Inflammatory macrophage (primary cell): ENCODE results near the gene GPR137B.
"Not testable (repeated sequence)": the region's sequence is repeated elsewhere in the genome, so short reads cannot be mapped to it uniquely, and the experiment has no call there.

ENCODE experiments used
- DNase-seq, 2 donors: peaks; one replicate each; pipeline ENCODE4 v3.0.0-alpha.2; 2020 to 2022

The GPR137B gene

DNA sequence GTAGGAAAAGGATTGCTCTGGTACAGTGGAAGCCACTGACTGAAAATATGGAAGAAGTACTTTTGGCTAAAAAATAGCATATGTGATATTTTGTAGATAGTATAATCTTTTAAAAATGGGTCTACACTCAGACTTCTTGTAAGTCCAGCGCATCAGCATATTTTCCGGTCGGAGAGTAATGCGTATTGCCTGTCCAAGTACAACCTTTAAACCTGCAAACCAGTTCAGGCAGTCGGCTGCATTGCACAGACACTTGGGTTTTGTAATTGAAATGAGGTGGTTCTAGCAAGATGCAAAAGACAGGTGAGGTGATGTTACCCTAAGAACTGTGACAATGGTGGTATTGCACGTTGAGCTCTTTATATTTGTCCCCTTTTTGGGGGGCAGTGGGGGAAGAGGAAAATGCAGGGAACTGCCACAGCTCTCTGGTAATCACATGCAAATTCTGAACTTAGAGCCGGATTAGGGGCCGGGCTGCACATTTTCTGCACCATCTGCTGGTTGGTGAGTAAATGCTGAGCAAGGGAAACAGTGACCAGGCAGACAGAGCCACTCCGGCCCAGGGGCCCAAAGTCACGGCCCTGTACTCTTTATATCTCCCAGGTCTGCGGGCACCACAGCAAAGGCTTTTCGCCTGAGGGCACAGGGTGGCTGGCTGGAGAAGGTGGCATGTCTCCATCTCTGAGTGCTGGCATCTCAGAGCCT, 2.3 kb downstream of the GPR137B start:
- DNase-seq = no peak

DNA sequence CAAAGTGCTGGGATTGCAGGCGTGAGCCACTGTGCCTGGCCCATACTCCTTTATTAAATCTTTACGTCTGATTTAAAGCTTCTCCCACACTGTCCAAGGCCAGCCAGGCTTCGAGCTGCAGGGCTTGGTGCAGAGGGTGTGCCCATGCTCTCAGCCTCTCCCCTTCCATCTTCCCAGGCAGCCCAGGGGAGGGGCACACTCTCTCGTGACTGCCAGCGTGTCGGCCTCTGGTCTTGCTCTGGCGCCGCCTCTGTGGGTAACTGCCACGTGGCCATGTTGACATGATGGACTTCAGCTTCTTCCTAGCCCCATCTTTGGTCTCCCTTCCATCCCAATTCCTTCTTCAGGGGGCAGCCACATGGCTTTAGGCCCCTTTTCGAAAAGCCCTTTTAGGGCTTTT, 4.7 kb downstream of the GPR137B start:
- DNase-seq = no peak

DNA sequence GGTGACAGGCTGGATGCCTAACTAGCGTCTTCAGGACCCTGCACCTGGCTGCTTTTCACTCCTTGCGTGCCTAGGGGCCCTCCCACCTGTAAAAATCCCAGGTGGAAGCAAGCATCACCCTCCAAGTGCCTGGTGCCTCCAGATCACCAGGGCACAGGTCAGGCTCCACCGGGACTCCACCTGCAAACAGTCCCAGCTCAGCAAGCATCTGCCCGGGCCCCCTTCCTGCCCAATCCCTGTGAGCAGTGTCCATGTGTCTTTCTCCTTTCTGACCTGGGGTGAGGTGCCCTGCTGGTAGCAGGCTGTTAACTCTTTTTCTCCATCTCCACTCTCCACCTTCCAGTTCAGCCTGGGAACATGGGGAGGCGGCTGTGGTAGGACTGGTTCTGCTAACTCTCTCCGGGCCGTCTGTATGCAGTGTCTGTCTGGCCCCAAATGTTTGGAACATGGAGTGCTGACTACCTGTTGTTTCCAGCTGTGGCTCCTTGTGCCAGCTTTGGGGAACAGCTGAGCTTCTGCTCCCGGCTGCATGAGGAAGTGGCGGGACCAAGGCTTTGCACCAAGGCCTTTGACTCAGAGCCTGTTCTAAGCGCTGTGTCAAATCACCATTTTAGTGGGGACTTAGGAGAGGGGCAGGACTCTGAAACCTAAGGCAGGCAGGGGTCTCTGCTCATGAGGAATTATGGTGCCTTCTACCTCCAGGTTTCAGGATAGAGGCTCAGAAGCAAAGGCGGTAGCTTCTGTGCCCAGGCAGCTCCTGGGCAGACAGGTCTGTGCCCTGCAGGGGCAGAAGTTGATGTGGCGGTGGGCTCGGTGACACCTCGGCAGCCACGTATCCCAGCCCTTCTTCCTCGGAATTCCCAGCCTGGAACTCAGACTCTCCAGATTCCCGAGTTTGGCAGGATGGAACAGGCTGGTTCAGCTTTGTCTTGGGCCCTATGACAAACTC, 5.5 kb downstream of the GPR137B start:
- DNase-seq = peak; percentile 15 to 54

DNA sequence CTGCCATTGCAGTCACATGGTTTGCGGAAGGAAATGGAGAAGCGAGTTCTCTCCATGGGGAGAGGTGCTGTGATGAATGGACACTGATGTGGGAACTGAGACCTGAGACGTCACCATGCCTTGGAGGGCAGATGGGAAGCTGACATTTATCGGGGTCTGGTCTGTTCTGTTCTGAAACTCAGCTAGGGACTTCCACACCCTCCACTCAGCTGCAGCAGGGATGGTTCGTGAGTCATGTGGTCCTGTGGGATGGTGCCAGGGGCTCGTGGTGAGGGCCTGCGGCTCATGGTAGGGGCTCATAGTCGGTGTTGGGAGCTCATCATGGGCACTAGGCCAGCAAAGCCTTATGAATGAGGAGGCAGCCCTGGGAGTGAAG, 6.1 kb downstream of the GPR137B start:
- DNase-seq = no peak

DNA sequence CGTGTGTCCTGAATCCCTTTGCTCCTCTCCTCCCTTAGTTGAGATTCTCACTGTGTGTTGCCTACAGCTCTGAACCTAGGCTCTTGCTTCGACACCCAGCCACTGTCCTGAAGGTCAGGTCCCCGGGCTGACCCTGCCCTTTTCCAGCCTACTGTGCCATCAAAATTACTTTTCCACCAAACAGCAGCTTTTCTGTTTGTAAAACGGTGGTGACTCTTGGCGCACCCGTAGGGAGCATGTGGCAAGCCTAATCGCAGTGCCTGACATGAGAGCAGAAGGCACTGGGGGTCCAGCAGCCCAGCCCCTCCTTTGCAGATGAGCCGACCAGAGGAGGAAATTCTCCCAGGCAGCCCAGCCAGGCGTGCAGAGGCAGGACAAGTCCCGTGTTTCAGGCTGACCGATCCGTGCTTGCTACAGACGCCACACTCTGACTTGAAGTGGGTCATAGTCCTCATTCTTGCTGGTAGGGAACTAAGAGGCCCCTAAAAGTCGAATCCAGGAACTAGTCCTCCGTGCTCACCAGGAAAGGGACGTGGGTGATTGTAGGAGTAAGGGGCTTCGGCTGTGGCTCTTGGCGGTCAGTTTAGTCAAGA, 6.8 kb downstream of the GPR137B start:
- DNase-seq = no peak

DNA sequence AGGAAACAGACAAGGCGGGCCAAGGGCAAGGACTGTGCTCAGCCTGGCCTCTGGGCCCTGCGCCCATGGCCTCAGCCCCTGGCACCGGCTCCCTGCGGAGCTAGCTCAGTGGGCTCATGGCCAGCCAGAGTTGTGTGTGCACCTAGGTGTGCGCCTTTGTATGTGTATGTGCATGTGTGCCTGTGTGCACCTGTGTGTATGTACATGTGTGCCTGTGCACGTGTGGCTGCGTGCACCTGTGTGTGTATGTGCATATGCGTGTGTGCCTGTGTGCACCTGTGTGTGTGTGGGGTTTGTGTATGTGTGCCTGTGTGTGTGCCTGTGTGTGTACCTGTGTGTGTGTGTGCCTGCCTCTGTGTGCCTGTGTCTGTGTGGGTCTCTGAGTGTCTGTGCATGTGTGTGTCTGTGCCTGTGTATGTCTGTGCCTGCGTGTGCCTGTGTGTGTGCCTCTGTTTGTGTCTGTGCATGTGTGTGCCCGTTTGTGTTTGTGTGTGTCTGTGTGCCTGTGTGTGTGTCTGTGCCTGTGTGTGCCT, 7.4 kb downstream of the GPR137B start:
- DNase-seq = no peak

DNA sequence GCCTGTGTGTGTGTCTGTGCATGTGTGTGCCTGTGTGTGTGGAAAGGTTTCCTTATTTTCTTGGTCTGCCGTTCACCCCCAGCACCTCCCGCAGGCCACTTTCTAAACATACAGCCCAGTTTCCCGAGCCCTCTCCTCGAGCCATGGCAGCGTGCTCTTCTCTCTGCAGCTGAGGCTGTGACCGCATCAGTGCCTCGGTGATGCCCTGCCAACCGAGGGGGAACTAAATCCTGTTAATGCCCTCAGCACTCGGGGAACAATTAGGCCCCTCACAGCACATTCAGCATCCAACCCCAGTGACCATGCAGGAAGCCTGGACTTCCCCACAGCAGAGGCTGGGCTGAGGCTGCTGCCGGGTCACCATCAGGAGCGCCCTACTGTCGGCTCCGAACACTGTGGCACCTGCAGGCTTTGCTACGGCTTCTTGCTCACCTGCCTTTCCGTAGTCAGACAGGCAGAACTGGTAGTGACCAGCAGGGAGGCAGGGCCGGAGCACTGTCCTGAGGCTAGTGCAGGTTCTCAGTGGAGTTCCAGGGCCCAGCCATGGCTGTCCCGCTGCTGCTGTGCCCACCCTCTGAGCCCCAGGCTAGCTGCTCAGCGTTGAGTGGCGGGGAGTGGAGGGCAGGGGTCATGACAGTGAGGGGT, 8.1 kb downstream of the GPR137B start:
- no peak for DNase-seq

DNA sequence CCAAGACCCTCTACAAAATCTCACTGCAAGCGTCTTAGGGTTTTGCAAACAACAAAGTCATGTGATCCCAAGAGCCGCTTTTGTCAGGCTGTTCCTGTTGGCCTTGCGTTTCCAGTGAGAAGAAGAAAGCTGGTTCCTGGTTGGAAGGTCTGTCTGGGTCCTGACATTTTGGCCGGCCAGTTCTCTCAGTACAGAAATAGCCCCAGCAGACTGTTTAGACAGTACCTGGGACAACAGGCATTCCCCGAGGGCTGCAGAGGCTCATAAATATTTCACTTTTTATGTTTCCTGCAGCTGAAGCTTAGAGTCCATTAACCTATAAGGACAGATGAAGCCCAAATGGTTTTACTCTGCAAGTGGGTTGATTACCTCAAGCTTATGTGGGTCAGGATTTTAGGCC, 8.6 kb downstream of the GPR137B start:
- no peak for DNase-seq

DNA sequence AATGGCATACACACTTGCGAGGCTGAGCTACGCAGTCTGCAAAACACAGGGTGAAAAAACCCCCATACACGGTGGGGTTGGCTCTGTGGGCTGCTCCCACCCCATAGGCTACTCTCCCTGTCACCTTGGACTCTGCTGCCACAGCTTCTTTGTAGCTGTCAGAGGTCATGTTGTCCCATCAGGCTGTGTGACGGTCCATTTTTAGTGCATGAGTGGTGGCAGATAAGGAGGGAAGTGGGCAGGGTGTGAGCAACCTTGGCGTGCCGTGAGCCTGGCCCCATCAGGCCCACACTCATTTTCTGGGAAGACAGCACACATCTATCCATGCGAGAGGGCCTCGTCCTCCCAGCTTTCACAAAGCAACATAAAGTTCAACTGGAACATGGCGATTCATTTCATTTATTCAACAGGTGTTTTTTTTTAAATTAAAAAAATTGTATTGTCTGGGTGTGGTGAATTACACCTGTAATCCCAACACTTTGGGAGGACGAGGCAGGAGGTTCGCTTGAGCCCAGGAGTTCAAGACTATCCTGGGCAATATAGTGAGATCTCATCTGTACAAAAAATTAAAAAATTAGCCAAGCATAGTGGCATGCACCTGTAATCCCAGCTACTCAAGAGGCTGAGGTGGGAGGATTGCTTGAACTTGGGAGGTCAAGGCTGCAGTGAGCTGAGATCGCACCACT, 9.5 kb downstream of the GPR137B start:
- DNase-seq = no peak

DNA sequence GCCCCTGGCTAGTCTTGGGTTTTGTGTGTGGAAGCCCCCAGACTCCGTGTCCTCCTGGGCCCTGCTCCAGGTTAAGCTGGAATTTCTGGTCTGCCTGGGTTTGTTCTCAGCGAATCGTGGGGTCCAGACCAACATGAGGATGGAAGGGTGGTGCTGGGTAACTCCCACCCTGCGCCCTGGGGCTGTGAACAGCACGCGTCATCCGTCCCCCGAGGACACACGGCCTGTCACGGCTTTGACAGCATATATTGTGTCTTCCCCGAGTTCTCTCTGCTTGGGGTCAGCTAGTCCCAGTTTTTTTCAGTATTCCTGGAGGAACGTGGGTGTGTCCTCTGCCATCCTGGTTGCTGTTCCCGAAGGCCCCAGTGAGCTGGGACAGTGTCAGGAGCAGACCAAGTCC, 11.8 kb downstream of the GPR137B start:
- no peak for DNase-seq

DNA sequence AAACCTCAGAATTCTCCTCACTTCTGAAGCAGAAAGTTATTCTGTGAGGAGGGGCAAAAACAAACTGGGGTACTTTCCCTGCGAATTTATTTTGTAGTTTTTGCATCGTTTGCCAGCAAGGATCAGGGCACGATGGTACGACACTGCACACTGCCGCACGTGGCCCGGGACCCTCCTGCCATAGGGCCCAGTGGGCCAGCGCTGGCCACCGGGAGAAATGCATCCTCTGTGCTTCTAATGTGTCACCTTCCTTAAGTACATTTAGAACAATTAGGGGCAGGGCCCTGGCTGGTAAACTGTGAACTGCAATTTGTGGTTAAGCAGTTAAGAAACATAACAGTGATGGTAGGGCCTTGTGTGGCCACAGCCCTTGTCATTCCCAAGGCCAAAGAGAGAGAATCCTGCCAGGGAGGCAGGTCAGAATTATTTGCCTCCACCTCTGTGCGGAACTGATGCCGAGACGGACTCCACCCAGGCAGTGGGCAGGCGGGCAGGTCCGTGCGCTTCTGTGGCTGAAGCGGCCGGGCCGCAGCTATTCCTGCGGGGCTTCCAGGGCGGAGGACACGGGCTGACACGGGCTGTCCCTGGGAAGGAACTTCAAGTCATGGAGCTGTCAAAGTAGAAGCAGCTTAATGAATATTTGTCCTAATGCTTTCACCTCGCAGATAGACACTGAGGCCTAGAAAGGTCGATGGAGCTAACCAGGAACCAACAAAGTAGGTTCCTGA, 12.5 kb downstream of the GPR137B start:
- no peak for DNase-seq

DNA sequence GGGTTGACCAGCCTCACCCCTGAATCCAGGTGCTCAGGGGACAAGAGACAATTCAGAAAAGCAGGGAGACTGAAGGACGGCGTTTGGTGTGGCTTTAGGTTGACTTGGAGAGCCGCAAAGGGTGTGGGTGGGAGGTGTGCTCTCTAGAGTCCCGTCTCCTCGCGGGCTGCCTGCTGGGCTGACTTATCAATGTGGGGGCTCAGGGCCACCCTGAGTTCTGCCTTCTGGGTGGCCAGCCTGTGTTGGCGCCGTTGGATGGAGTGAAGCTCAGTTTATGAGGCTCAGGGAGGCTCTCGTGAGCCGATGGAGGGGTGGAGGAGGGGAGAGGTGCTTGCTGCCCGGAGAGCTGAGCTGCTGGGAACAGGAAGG, 13.0 kb downstream of the GPR137B start:
- DNase-seq = no peak

DNA sequence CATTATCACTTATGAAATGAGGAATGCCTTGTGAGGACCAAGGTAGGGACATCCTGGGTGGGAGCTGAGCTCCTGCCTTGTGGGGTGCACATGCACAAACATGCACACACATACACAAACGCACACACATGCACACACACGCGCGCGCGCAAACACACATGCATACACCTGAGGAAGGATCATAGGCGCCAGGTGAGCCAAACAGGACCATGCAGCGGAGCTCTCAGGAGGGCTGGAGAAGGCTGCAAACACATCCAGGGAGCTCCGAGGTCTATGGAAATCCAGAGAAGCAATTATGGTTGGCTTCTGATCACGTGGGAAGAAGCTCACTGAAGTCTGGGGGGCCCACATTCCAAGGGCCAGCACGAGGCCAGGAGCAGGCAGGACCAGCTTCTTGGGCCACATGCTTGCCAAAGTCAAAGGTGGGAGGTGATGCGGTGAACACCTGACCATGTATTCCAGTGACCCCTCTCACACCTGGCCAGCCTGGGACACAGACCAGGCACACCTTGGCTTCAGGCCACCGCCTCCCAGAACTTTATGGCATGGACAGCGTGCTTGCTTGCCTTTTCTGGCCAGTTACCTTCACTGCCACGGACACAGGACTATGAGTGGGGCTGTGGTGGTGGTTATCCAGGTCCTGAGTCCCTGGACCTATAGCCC, 13.6 kb downstream of the GPR137B start:
- DNase-seq = no peak

DNA sequence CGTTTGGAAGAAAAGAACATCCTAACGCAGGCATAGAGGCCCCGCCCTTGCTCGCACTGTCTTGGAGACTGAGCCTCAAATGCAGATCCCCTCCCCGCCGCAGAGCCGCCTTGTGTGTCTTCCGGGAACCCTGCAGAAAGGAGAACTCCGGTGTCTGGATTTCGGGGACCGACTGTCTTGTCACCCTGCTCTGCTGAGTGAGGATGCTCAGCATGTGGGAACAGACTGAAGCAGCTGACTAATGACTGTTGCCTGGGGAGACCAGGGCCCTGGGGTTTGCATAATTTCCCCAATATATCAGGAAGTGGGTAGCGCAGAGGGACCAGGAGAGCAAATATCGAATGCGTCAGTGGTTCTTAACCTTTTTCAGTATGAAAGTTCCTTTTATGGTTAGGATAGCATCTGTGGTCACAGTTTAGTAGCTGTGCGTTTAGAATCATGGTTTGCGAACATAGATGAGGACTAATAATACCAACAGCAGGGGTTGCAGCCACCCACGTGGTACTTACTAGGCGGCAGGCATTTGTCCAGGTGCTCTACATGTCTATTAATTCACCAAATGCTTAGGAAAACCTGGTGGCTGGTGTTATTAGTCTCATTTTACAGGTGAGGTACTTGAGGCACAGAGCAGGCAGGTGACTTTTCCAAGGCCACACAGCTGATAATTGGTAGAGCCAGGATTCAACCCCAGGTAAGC, 14.3 kb downstream of the GPR137B start:
- DNase-seq = peak; percentile 85

DNA sequence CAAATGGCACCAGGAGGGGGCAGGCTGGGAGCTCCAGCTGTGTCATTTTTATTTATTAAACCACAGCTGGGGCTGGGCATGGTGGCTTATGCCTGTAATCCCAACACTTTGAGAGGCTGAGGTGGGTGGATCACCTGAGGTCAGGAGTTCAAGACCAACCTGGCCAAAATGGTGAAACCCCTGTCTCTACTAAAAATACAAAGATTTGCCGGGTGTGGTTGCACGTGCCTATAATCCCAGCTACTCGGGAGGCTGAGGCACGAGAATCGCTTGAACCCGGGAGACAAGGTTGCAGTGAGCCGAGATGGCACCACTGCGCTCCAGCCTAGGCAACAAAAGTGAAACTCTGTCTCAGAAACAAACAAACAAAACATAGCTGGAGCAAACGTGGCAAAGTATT, 15.7 kb downstream of the GPR137B start:
- DNase-seq = not testable (repeated sequence)

DNA sequence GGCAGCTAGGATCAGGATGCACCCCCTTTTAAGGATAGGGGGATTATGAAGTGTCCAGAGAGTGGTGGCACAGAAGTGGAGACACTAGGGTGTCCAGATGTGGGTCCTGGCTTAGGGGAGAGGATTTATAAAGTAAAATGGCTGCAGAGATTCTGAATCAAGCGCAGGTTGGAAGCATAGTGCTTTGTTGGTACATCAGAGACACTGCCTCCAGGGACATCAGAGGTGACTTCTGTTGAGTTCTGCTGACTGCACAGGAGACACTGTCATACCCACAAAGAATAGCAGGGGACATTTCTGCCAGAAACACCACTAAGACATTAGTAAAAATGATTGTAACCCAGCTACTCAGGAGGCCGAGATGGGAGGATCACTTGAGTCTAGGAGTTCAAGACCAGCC, 16.4 kb downstream of the GPR137B start:
- DNase-seq = no peak

DNA sequence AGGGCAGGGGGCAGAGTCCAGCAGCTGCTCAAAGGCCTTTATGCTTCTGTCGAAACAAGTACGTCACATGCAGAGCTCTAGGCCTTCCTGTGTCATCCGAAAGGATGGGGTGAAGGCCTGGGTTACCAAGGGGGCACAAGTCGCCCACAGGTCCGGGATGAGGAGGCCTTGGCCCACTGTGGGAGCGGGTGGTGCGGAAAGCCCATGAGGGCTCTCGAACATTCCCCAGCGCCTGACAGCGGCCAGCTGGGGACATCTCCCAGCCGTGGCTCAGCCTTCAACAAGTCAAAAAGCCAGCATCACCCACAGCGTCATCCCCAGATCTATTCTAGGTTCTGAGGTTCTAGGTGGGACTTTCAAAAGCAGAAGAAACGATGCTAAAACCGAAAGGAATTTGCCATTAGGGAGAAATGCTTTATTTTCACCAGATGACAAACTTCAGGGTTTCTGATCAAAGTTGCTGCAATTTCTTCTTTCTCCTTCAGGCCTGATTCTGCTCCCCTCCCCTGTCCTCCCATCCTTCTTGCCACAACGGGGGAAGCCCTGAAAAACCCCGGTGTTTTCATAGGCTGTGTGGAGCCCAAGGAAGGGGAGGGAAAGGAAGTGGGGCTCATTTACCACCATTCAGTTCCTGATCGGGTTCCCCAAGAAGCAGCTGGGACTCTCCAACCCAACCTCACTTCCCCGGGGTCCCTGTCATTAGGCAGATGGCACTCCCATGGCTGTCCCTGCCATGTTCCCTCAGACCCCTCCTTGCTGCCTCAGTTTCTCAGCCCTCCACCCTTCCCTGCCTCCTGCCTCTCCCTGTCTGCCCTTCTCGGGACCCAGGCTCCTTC, 17.6 kb downstream of the GPR137B start:
- no peak for DNase-seq

DNA sequence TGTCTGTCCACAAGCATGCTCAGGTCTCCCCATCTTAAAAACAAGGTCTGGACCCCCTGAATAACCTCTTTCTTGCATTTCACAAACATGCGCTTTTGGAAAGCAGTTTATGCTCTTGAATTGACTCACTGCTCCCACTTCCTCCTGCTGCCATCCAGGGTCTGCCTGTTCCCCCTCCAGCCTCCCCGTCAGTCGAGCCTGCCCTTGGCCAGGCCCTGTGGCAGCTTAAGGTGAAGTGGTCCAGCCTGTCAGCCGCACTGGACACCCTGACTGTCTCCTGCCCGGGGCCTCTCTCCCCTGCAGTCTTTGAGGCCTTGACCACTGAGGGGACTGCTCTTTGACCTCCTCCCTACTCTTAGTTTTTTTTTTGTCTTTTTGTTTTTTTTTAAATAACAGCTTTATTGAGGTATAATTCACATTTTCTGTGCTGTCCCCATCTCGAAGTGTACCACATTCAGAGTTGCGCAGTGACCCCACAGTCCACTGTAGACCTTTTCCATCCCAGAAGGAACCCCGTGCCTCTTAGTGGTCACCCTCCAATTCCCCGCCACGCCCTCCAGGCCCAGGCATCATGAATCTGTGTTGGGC, 18.3 kb downstream of the GPR137B start:
- no peak for DNase-seq

DNA sequence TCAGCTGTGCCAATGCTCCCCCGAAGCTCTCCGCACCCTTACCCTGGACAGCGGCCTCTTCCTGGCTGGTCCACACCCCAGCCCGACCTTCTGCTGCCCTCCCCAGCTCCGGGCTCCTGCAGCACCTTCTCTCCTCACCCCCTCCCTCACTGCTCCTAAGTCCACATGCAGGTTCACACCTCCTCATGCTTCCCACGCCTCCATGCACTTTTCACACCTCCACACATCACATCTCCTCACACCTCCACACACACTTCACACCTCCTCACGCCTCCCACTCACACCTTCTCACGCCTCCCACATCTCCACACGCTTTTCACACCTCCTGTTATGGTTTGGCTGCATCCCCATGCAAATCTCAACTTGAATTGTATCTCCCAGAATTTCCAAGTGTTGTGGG, 18.9 kb downstream of the GPR137B start:
- no peak for DNase-seq
